ENCODE data around the gene MAP2K2. TPM values are rescaled to one million over a fixed set of nuclear protein-coding genes. Genes with fewer than 3 reads are reported as not detected.

Gene MAP2K2
- total RNA-seq, 1 experiment from 2014 or later: 376 TPM

DNA sequence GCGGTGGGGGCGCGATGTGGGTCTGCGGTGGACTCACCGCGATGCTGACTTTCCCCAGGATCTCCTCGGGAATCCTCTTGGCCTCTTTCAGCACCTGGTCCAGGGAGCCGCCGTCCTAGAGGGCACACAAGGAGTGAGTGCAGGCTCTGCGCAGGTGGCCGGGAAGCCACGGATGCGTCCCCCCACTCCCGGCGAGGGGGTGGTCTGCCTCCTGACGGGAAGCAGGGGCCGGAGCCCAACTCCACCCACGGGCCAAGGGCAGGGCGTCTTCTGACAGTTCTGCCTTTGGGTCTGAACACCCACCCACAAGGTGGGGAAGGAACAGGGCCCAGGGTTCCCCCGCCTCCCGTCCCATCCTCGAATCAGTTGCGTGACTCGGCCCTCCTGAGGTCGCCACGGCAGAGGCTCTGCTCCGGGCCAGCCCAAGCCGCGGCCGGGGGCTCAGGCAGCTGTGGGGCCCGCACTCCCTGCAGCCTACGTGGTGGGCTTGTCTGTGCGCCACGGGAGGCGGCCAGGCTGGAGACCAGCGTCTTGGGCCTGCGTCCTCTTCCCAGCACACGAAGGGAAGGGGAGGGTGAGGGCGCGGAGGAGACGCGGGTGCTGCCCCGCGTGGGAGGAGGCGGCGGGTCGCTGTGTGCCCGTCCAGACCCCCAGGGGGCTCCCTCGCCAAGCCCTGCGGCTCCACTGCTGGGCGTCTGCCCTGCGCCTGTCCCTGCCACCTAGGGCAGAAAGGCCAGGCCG, 21.4 kb downstream of the MAP2K2 start:
- in situ Hi-C loops (cut with HindIII; ENCODE audit: low sequenced_read_pairs): no loop called here
- DNase-seq (ENCODE audit: low spot score): no peak

- in situ Hi-C loops (cut with HindIII; ENCODE audit: low sequenced_read_pairs): no loop called here
- no peak for DNase-seq (ENCODE audit: low spot score)
Observed at GRCh38 chr19:4101496-4101770, 22.5 kb downstream of the MAP2K2 start.

GRCh38 chr19:4100647-4101495, 23.1 kb downstream of the MAP2K2 start:
- no peak for DNase-seq (ENCODE audit: low spot score)
- in situ Hi-C loops (cut with HindIII; ENCODE audit: low sequenced_read_pairs): no loop called here

- in situ Hi-C loops (cut with HindIII; ENCODE audit: low sequenced_read_pairs): no loop called here
- DNase-seq (ENCODE audit: low spot score): no peak
Observed at GRCh38 chr19:4099041-4099764, 24.7 kb downstream of the MAP2K2 start.

DNA sequence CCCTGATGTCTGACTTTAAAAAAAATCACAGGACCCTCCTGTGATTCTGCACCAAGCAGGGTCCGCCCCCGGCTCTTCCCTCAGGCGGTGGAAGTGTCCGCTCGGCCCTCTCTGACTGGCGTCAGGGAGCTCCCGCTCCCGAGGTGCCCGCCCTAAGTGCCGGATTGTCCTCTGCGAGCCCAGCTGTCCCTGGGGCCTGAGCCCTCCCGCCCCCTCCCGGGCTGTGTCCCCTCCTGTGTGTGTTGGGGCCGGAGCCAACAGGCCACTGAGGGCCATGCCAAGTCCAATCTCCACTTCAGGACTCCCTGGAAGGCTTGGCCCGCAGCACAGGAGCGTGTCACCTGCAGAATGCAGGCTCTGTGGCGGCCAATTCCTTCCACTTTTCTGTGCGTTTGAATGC, 25.4 kb downstream of the MAP2K2 start:
- in situ Hi-C loops (cut with HindIII; ENCODE audit: low sequenced_read_pairs): no loop called here
- DNase-seq (ENCODE audit: low spot score): peak; percentile 71

GRCh38 chr19:4097501-4097900, 26.4 kb downstream of the MAP2K2 start:
- in situ Hi-C loops (cut with HindIII; ENCODE audit: low sequenced_read_pairs): no loop called here
- DNase-seq (ENCODE audit: low spot score): no peak

DNA sequence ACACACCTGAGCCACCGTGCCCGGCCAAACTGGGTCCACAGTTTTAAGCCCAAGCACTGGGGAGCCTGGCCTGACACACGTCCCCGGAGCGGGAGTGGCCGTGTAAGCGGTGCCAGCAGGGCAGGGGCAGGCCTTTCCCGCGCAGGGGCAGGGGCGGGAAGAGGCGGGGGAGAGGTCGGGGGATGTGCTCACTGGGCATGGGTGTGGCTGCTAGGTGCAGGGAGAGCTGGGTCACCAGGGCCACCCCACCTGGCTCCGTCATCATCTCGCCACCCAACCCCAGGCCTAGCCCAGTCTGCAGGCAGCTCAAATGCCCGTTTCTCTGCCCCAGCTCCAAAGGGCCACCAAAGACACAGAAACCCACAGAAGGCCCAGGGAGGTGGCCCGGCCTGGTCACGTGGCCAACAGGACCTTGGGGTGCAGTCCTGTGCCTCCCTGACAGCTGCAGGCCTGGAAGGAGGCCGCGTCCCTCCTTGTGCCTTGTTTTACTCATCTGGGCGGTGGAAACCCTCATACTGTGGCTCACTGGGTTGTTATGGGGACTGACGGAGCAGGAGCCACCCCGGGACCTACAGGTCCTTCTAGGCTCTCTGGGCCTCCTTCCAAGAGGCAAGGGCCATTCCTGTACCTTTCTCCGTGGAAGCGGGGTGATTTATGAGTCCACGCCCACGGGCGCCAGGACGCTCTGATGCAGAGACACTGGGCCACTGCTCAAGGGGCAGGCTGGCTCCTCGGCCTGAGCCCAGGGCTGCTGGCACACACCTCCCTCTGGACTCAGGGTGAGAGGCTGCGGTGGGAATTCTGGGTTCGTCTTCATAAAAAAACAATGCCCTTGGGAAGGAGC, 27.7 kb downstream of the MAP2K2 start:
- no peak for DNase-seq (ENCODE audit: low spot score)
- in situ Hi-C loops (cut with HindIII; ENCODE audit: low sequenced_read_pairs): no loop called here

GRCh38 chr19:4095488-4095844, 28.5 kb downstream of the MAP2K2 start:
- no peak for DNase-seq (ENCODE audit: low spot score)
- in situ Hi-C loops (cut with HindIII; ENCODE audit: low sequenced_read_pairs): no loop called here

DNA sequence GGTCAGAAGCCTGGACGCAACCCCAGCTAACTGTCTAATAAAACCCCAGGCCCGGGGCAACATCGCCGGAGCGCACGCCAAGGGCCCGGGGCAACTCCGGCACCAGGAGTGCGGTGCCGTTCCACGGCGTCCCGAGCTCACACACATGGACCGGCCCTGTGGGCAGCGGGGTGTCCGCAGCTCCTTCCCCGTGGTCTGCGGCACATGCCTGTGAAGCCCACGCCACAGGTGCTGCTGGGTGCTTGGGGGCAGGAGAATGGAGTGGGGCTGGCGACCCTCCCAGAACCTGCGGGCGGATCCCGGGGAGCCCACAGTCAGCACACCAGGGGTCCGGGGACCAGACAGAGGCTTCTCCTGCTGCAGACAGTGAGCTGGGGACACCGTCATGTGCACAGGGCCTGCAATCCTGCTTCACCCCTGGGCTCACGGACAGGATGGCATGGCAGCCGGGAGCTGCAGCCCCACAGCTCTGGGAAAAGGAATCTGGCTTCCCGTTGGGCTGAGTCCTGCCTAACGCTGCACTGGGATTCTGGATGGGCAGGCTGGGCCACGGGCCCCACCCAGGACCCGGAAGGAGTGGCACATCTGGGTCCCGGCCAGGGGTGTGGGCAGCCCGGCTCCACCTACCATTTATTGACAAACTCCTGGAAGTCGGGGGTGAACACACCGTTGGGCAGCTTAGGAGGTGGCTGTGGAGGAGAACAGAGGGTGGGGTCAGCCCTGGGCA, 29.0 kb downstream of the MAP2K2 start:
- in situ Hi-C loops (cut with HindIII; ENCODE audit: low sequenced_read_pairs): no loop called here

DNA sequence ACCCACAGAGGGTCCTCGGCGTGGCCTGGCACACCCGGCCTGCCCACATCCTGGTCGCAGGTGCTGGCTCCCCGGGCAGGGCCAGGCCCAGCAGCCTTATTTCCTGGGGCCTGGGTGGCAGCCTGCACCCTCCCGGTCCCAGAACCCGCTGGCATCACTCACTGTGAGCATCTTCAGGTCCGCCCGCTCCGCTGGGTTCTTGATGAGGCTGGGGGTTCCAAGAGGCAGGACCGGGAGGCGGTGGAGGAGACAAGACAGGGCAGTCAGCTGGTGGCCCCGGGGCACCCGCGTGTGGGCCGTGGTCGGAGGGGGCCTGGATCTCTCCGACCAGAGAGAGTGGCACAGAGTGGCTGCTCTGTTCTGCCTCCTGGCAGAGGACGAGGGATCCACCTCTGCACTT, 29.6 kb downstream of the MAP2K2 start:
- DNase-seq (ENCODE audit: low spot score): no peak
- in situ Hi-C loops (cut with HindIII; ENCODE audit: low sequenced_read_pairs): no loop called here

More for the DNA sequence above, 29.0 kb downstream of the MAP2K2 start:
- no peak for DNase-seq (ENCODE audit: low spot score)

- DNase-seq (ENCODE audit: low spot score): no peak
- in situ Hi-C loops (cut with HindIII; ENCODE audit: low sequenced_read_pairs): no loop called here
Observed at GRCh38 chr19:4093643-4094175, 30.2 kb downstream of the MAP2K2 start.

DNA sequence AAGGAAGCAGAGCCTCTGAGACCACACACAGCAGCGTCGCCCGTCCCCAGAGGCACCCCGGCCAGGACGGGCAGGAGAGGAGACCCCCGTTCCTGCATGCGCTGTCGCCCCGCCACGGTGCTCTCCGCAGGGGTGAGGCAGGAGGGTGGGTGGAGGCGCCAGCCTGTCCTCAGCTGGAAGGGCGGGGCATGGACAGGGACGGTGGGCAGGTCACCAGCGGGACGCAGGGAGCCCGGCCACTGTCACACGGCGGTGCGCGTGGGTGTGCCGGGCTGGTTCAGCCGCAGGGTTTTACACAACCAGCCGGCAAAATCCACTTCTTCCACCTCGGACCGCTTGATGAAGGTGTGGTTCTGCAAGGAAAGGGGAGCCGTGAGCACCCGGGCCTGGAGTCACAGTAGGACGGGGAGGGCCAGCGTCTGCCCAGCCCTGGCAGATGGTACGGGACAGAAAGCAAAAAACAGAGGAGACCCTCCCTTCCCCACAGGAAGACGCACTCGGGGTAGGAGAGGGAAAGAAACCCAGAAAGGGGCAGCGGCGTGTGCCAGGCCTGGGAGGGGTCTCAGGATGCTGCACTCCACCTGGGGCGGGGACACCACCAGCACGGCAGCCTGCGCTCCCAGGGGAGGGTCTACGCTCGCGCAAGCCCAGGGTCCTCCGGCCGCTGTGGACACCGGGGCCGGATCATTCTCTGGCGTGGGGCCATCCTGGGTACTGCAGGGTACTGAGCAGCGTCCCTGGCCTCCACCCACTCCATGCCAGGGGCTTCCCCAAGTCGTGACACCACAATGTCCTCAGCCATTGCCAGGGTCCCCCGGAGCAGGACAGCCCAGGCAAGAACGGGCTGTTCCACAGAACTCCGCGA, 33.3 kb downstream of the MAP2K2 start:
- no peak for DNase-seq (ENCODE audit: low spot score)
- in situ Hi-C loops (cut with HindIII; ENCODE audit: low sequenced_read_pairs): no loop called here

GRCh38 chr19:4089946-4090345, 34.0 kb downstream of the MAP2K2 start:
- in situ Hi-C loops (cut with HindIII; ENCODE audit: low sequenced_read_pairs): no loop called here
- no peak for DNase-seq (ENCODE audit: low spot score)

DNA sequence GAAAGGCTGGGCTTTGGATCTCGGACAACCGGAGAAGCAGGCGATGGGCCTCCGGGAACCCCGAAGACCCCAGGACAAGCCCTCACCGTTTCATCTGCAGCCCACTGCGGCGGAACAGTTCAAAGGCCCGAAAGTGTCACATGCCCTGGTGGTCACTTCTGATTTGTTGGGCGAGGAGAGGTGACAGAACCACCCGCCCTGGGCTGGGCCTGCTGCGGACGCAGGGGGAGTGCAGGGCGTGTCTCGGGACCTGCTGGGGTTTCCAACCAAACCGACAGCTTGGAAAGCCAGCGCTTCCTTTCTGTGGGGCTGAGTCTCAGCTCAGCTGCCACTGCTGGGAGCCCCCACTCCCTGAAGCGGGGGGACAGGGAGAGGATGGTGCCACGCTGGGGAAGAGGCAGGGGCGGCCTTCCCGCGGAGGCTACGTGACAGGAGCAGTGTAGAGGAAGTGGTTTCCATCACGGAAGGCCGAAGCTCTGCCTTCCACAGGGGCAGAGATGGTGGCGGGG, 34.5 kb downstream of the MAP2K2 start:
- no peak for DNase-seq (ENCODE audit: low spot score)
- in situ Hi-C loops (cut with HindIII; ENCODE audit: low sequenced_read_pairs): no loop called here

GRCh38 chr19:4088975-4089374, 34.9 kb downstream of the MAP2K2 start:
- in situ Hi-C loops (cut with HindIII; ENCODE audit: low sequenced_read_pairs): no loop called here
- no peak for DNase-seq (ENCODE audit: low spot score)

GRCh38 chr19:4087787-4088679, 35.9 kb downstream of the MAP2K2 start:
- in situ Hi-C loops (cut with HindIII; ENCODE audit: low sequenced_read_pairs): no loop called here
- DNase-seq (ENCODE audit: low spot score): no peak
